GM23338 (cell line): ENCODE data around the gene ITGA8. TPM values are rescaled to one million over a fixed set of nuclear protein-coding genes. Genes with fewer than 3 reads are reported as not detected.

Experiments used
- ATAC-seq: fragments of 200-7000 bp; cut with Tn5 transposase; 3 replicates; pipeline ENCODE4 v1.9.1; 2020
- DNase-seq: peaks from one replicate; pipeline ENCODE4 v3.0.0-alpha.2; 2015; ENCODE audit warnings: low spot score
- H2AFZ ChIP-seq: fragments of 200-600 bp; sonication (generic); 2 replicates; pipeline ENCODE4 v1.8.0; 2016; ENCODE audit warnings: antibody characterized with exemption, mild to moderate bottlenecking, moderate library complexity
- H3F3A ChIP-seq: fragments of 200-600 bp; sonication (generic); replicated peaks from 2 replicates; pipeline ENCODE4 v1.8.0; 2017; ENCODE audit warnings: antibody characterized with exemption, mixed run types, low read depth
- H3K27ac ChIP-seq: fragments of 200-600 bp; sonication (generic); 2 replicates; pipeline ENCODE4 v1.6.1; 2016; ENCODE audit warnings: low read depth
- H3K27me3 ChIP-seq: fragments of 200-600 bp; sonication (generic); 2 replicates; pipeline ENCODE4 v1.8.0; 2016; ENCODE audit warnings: mild to moderate bottlenecking, mixed run types, moderate library complexity; ENCODE audit not compliant: insufficient read depth
- H3K36me3 ChIP-seq: fragments of 200-600 bp; sonication (generic); 2 replicates; pipeline ENCODE4 v1.8.0; 2016; ENCODE audit warnings: mild to moderate bottlenecking; ENCODE audit not compliant: insufficient read depth
- H3K4me1 ChIP-seq: fragments of 200-600 bp; sonication (generic); 2 replicates; pipeline ENCODE4 v1.8.0; 2016; ENCODE audit warnings: mild to moderate bottlenecking, moderate library complexity; ENCODE audit not compliant: insufficient read depth
- H3K4me2 ChIP-seq: fragments of 200-600 bp; sonication (generic); 2 replicates; pipeline ENCODE4 v1.7.1; 2017; ENCODE audit warnings: mixed run types
- H3K4me3 ChIP-seq: fragments of 200-600 bp; sonication (generic); 2 replicates; pipeline ENCODE4 v1.6.1; 2016; ENCODE audit warnings: mixed run types
- H3K79me2 ChIP-seq: fragments of 200-600 bp; sonication (generic); replicated peaks from 2 replicates; pipeline ENCODE4 v1.8.0; 2017; ENCODE audit warnings: mild to moderate bottlenecking; ENCODE audit not compliant: insufficient read depth
- H3K9me2 ChIP-seq: fragments of 200-600 bp; sonication (generic); 2 replicates; pipeline ENCODE4 v1.8.0; 2017; ENCODE audit not compliant: insufficient read depth
- H4K20me1 ChIP-seq: fragments of 200-600 bp; sonication (generic); replicated peaks from 2 replicates; pipeline ENCODE4 v1.8.0; 2017; ENCODE audit warnings: mild to moderate bottlenecking; ENCODE audit not compliant: insufficient read depth
- H3K27ac Mint-ChIP-seq: 2 replicates; pipeline ENCODE4 v1.8.0; 2020; ENCODE audit warnings: inconsistent platforms, mild to moderate bottlenecking, moderate library complexity, mixed read lengths
- H3K27me3 Mint-ChIP-seq: 3 replicates; pipeline ENCODE4 v1.8.0; 2022; ENCODE audit warnings: low read depth, mild to moderate bottlenecking, moderate library complexity, mixed read lengths, inconsistent platforms; ENCODE audit not compliant: insufficient read depth, poor library complexity
- H3K36me3 Mint-ChIP-seq: 3 replicates; pipeline ENCODE4 v1.8.0; 2021; ENCODE audit warnings: low read depth, mild to moderate bottlenecking, inconsistent platforms, moderate library complexity, mixed read lengths
- H3K4me1 Mint-ChIP-seq: 3 replicates; pipeline ENCODE4 v1.8.0; 2020; ENCODE audit warnings: mild to moderate bottlenecking, inconsistent platforms, mixed read lengths
- H3K4me3 Mint-ChIP-seq: 3 replicates; pipeline ENCODE4 v1.8.0; 2021; ENCODE audit warnings: moderate library complexity, mild to moderate bottlenecking, inconsistent platforms, mixed read lengths
- H3K9me3 Mint-ChIP-seq: 3 replicates; pipeline ENCODE4 v1.8.0; 2020; ENCODE audit warnings: moderate library complexity, mild to moderate bottlenecking, inconsistent platforms, mixed read lengths
- CREB1 ChIP-seq: fragments of 250-450 bp; sonication (Bioruptor Pico); IDR thresholded peaks from 2 replicates; pipeline ENCODE4 v1.5.0; 2020; ENCODE audit warnings: low read depth, mild to moderate bottlenecking, moderate library complexity
- EZH2 ChIP-seq: fragments of 200-600 bp; sonication (generic); IDR thresholded peaks from one replicate; pipeline ENCODE4 v1.8.0; 2017; ENCODE audit warnings: antibody characterized with exemption, mild to moderate bottlenecking, low read depth; ENCODE audit not compliant: unreplicated experiment
- EZH2phosphoT487 ChIP-seq: fragments of 200-600 bp; sonication (generic); IDR thresholded peaks from one replicate; pipeline ENCODE4 v1.8.1; 2018; ENCODE audit warnings: antibody characterized with exemption; ENCODE audit not compliant: unreplicated experiment
- JUNB ChIP-seq: IDR thresholded peaks from one replicate; pipeline ENCODE4 v1.6.1; 2016; ENCODE audit warnings: antibody characterized with exemption; ENCODE audit not compliant: unreplicated experiment
- POLR2AphosphoS5 ChIP-seq: IDR thresholded peaks from 2 replicates; pipeline ENCODE4 v1.6.1; 2016; ENCODE audit warnings: antibody characterized with exemption, low read depth
- ZNF114 ChIP-seq: fragments of 250-450 bp; sonication (Bioruptor Pico); IDR thresholded peaks from 2 replicates; pipeline ENCODE4 v1.5.0; 2020; ENCODE audit warnings: mild to moderate bottlenecking, moderate library complexity
- ZNF331 ChIP-seq: fragments of 250-450 bp; sonication (Bioruptor Pico); IDR thresholded peaks from 2 replicates; pipeline ENCODE4 v1.5.0; 2020; ENCODE audit warnings: low read depth, mild to moderate bottlenecking, moderate library complexity
- polyA plus RNA-seq: library from polyadenylated mRNA; unstranded; fragments of >200 nt; fragmentation: Nextera tagmentation; extraction: Ambion mirVana; gene quantifications from 2 replicates; pipeline ENCODE4 v1.2.1, GENCODE V29; 2016
- total RNA-seq: library from RNA; depleted of rRNA; stranded (reverse); fragments of >200 nt; shearing (Covaris generic); gene quantifications from 2 replicates; pipeline ENCODE4 v1.2.3, GENCODE V29; 2014
- TF ChIP-seq, protein P1 (sequence below): IDR thresholded peaks from one replicate; pipeline ENCODE4 v1.6.1; 2018; ENCODE audit warnings: antibody characterized with exemption; ENCODE audit not compliant: unreplicated experiment
- TF ChIP-seq, protein P2 (sequence below): IDR thresholded peaks from 2 replicates; pipeline ENCODE4 v1.6.1; 2016; ENCODE audit warnings: antibody characterized with exemption
- TF ChIP-seq, protein P3 (sequence below): fragments of 250-450 bp; sonication (Bioruptor Pico); IDR thresholded peaks from 2 replicates; pipeline ENCODE4 v1.5.0; 2020; ENCODE audit warnings: mild to moderate bottlenecking, moderate library complexity
- TF ChIP-seq, protein P4 (sequence below), 2 experiments: fragments of 200-600 bp in 1 of 2; sonication (generic) in 1 of 2; conservative IDR thresholded peaks; 2 replicates each; pipeline versions ENCODE4 v1.5.1 to v1.6.1; 2016 to 2017; ENCODE audit warnings: antibody characterized with exemption in 2 of 2, low read depth in 2 of 2, mild to moderate bottlenecking in 2 of 2, moderate library complexity in 1 of 2

Gene ITGA8
- total and polyA plus RNA-seq, 2 experiments from 2014 or later: not detected

DNA sequence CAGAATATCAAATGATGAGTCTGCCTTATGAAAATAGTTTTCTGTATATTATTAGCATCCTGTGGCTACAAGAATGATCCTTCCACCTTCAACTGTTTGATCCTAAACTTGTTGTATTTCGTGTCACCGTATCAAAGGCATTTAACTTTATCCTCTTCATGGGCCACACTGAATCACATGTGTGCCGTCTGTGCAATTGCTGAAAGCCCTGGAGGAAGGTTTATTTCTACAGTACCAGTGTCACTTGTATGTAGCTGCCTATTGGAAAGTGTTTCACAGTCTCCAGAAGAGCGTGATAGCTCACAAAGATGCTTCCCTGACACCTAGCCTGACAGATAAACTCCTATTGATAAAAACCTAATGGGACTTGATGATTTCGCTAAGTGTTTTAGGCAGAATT lies 94.5 kb downstream of the ITGA8 start:
- ATAC-seq (no peak), DNase-seq (no peak)
- no peaks in the 10 kb centered on the region for H3F3A ChIP-seq
- Mint-ChIP-seq H3K36me3 (no peaks in the 10 kb centered on the region), H3K9me3 (no peaks in the 10 kb centered on the region), H3K27ac (no peak overlapping the region), H3K27me3 (no peaks in the 10 kb centered on the region), H3K4me3 (no peak overlapping the region), H3K4me1 (no peaks in the 10 kb centered on the region)
- H3K27me3 ChIP-seq: no peaks in the 10 kb centered on the region
- H4K20me1 ChIP-seq: no peaks in the 10 kb centered on the region
- H3K27ac ChIP-seq: no peak overlapping the region
- TF ChIP-seq ZNF114 (CRISPR knock-in tag) (no peak), ZNF331 (no peak), EZH2 (no peak), JUNB (no peak), POLR2AphosphoS5 (no peak), CREB1 (no peak), EZH2phosphoT487 (no peak)
- TF ChIP-seq, protein P1, sequence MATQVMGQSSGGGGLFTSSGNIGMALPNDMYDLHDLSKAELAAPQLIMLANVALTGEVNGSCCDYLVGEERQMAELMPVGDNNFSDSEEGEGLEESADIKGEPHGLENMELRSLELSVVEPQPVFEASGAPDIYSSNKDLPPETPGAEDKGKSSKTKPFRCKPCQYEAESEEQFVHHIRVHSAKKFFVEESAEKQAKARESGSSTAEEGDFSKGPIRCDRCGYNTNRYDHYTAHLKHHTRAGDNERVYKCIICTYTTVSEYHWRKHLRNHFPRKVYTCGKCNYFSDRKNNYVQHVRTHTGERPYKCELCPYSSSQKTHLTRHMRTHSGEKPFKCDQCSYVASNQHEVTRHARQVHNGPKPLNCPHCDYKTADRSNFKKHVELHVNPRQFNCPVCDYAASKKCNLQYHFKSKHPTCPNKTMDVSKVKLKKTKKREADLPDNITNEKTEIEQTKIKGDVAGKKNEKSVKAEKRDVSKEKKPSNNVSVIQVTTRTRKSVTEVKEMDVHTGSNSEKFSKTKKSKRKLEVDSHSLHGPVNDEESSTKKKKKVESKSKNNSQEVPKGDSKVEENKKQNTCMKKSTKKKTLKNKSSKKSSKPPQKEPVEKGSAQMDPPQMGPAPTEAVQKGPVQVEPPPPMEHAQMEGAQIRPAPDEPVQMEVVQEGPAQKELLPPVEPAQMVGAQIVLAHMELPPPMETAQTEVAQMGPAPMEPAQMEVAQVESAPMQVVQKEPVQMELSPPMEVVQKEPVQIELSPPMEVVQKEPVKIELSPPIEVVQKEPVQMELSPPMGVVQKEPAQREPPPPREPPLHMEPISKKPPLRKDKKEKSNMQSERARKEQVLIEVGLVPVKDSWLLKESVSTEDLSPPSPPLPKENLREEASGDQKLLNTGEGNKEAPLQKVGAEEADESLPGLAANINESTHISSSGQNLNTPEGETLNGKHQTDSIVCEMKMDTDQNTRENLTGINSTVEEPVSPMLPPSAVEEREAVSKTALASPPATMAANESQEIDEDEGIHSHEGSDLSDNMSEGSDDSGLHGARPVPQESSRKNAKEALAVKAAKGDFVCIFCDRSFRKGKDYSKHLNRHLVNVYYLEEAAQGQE: no peak
- TF ChIP-seq, protein P2, sequence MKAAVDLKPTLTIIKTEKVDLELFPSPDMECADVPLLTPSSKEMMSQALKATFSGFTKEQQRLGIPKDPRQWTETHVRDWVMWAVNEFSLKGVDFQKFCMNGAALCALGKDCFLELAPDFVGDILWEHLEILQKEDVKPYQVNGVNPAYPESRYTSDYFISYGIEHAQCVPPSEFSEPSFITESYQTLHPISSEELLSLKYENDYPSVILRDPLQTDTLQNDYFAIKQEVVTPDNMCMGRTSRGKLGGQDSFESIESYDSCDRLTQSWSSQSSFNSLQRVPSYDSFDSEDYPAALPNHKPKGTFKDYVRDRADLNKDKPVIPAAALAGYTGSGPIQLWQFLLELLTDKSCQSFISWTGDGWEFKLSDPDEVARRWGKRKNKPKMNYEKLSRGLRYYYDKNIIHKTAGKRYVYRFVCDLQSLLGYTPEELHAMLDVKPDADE: no peak
- TF ChIP-seq, protein P3, sequence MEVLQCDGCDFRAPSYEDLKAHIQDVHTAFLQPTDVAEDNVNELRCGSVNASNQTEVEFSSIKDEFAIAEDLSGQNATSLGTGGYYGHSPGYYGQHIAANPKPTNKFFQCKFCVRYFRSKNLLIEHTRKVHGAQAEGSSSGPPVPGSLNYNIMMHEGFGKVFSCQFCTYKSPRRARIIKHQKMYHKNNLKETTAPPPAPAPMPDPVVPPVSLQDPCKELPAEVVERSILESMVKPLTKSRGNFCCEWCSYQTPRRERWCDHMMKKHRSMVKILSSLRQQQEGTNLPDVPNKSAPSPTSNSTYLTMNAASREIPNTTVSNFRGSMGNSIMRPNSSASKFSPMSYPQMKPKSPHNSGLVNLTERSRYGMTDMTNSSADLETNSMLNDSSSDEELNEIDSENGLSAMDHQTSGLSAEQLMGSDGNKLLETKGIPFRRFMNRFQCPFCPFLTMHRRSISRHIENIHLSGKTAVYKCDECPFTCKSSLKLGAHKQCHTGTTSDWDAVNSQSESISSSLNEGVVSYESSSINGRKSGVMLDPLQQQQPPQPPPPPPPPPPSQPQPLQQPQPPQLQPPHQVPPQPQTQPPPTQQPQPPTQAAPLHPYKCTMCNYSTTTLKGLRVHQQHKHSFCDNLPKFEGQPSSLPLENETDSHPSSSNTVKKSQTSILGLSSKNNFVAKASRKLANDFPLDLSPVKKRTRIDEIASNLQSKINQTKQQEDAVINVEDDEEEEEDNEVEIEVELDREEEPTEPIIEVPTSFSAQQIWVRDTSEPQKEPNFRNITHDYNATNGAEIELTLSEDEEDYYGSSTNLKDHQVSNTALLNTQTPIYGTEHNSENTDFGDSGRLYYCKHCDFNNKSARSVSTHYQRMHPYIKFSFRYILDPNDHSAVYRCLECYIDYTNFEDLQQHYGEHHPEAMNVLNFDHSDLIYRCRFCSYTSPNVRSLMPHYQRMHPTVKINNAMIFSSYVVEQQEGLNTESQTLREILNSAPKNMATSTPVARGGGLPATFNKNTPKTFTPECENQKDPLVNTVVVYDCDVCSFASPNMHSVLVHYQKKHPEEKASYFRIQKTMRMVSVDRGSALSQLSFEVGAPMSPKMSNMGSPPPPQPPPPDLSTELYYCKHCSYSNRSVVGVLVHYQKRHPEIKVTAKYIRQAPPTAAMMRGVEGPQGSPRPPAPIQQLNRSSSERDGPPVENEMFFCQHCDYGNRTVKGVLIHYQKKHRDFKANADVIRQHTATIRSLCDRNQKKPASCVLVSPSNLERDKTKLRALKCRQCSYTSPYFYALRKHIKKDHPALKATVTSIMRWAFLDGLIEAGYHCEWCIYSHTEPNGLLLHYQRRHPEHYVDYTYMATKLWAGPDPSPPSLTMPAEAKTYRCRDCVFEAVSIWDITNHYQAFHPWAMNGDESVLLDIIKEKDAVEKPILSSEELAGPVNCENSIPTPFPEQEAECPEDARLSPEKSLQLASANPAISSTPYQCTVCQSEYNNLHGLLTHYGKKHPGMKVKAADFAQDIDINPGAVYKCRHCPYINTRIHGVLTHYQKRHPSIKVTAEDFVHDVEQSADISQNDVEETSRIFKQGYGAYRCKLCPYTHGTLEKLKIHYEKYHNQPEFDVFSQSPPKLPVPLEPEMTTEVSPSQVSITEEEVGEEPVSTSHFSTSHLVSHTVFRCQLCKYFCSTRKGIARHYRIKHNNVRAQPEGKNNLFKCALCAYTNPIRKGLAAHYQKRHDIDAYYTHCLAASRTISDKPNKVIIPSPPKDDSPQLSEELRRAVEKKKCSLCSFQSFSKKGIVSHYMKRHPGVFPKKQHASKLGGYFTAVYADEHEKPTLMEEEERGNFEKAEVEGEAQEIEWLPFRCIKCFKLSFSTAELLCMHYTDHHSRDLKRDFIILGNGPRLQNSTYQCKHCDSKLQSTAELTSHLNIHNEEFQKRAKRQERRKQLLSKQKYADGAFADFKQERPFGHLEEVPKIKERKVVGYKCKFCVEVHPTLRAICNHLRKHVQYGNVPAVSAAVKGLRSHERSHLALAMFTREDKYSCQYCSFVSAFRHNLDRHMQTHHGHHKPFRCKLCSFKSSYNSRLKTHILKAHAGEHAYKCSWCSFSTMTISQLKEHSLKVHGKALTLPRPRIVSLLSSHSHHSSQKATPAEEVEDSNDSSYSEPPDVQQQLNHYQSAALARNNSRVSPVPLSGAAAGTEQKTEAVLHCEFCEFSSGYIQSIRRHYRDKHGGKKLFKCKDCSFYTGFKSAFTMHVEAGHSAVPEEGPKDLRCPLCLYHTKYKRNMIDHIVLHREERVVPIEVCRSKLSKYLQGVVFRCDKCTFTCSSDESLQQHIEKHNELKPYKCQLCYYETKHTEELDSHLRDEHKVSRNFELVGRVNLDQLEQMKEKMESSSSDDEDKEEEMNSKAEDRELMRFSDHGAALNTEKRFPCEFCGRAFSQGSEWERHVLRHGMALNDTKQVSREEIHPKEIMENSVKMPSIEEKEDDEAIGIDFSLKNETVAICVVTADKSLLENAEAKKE: no peak
- TF ChIP-seq, protein P4, sequence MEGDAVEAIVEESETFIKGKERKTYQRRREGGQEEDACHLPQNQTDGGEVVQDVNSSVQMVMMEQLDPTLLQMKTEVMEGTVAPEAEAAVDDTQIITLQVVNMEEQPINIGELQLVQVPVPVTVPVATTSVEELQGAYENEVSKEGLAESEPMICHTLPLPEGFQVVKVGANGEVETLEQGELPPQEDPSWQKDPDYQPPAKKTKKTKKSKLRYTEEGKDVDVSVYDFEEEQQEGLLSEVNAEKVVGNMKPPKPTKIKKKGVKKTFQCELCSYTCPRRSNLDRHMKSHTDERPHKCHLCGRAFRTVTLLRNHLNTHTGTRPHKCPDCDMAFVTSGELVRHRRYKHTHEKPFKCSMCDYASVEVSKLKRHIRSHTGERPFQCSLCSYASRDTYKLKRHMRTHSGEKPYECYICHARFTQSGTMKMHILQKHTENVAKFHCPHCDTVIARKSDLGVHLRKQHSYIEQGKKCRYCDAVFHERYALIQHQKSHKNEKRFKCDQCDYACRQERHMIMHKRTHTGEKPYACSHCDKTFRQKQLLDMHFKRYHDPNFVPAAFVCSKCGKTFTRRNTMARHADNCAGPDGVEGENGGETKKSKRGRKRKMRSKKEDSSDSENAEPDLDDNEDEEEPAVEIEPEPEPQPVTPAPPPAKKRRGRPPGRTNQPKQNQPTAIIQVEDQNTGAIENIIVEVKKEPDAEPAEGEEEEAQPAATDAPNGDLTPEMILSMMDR (conservative IDR thresholded peaks at IDR 0.05; ENCODE audit: low read depth in 2 of 2): no peak
- no peaks in the 10 kb centered on the region for H3K4me1 ChIP-seq
- no peaks in the 10 kb centered on the region for H3K36me3 ChIP-seq
- H3K4me2 ChIP-seq: no peak overlapping the region
- no peak overlapping the region for H2AFZ ChIP-seq
- H3K9me2 ChIP-seq: no peaks in the 10 kb centered on the region
- no peaks in the 10 kb centered on the region for H3K79me2 ChIP-seq
- no peak overlapping the region for H3K4me3 ChIP-seq
